HG03060 (cell line): ENCODE measurements around the gene MRPS15.
"Not testable (repeated sequence)": the region's sequence is repeated elsewhere in the genome, so short reads cannot be mapped to it uniquely, and the experiment has no call there.

Experiments
- ATAC-seq: cut with Tn5 transposase; IDR thresholded peaks from one replicate; pipeline ENCODE4 v1.9.1; 2021; ENCODE audit warnings: low read depth, moderate number of reproducible peaks; ENCODE audit not compliant: unreplicated experiment

MRPS15 gene

GRCh38 chr1:36463803-36464604 lies at the start of gene MRPS15:
Gene MRPS15, minus strand, starts transcription at chr1:36464384. Its CDS starts 109 bp downstream, at chr1:36464275.
- ATAC-seq = peak; percentile 70

- no peak for ATAC-seq
Measured at GRCh38 chr1:36512842-36513241, 48.7 kb upstream of the MRPS15 start.

GRCh38 chr1:36511804-36512798 lies 47.9 kb upstream of the MRPS15 start:
- ATAC-seq = no peak

GRCh38 chr1:36511220-36511619 lies 47.0 kb upstream of the MRPS15 start:
- not testable (repeated sequence) for ATAC-seq

- no peak for ATAC-seq
Measured at GRCh38 chr1:36510418-36510817, 46.2 kb upstream of the MRPS15 start.

GRCh38 chr1:36508257-36508656 lies 44.1 kb upstream of the MRPS15 start:
- ATAC-seq = no peak

- ATAC-seq = no peak
Measured at GRCh38 chr1:36506276-36506920, 42.2 kb upstream of the MRPS15 start.

GRCh38 chr1:36503733-36504132 lies 39.5 kb upstream of the MRPS15 start:
- ATAC-seq = no peak

- ATAC-seq = no peak
Measured at GRCh38 chr1:36503159-36503558, 39.0 kb upstream of the MRPS15 start.

- ATAC-seq = no peak
Measured at GRCh38 chr1:36502616-36503015, 38.4 kb upstream of the MRPS15 start.

- ATAC-seq = not testable (repeated sequence)
Measured at GRCh38 chr1:36501911-36502310, 37.7 kb upstream of the MRPS15 start.

GRCh38 chr1:36497207-36497606 lies 33.0 kb upstream of the MRPS15 start:
- ATAC-seq = no peak

- ATAC-seq = no peak
Measured at GRCh38 chr1:36494971-36495370, 30.8 kb upstream of the MRPS15 start.

- no peak for ATAC-seq
Measured at GRCh38 chr1:36493524-36493923, 29.3 kb upstream of the MRPS15 start.

GRCh38 chr1:36492491-36492890 lies 28.3 kb upstream of the MRPS15 start:
- ATAC-seq = no peak

- not testable (repeated sequence) for ATAC-seq
Measured at GRCh38 chr1:36489258-36490051, 25.3 kb upstream of the MRPS15 start.

- ATAC-seq = no peak
Measured at GRCh38 chr1:36487906-36488305, 23.7 kb upstream of the MRPS15 start.

GRCh38 chr1:36487336-36487725 lies 23.1 kb upstream of the MRPS15 start:
- not testable (repeated sequence) for ATAC-seq

- no peak for ATAC-seq
Measured at GRCh38 chr1:36486439-36487335, 22.5 kb upstream of the MRPS15 start.
